HepG2 (cell line): Measurements from ENCODE around the gene UBP1. TPM values are rescaled to one million over a fixed set of nuclear protein-coding genes. Genes with fewer than 3 reads are reported as not detected.

Experiments used
- BATF2 ChIP-seq: sonication (generic); formaldehyde crosslinking; IDR thresholded peaks from 2 replicates; pipeline ENCODE4 v1.8.0; 2022; ENCODE audit warnings: mild to moderate bottlenecking, missing genetic modification reagents, moderate library complexity
- BORCS8-MEF2B ChIP-seq: sonication (generic); formaldehyde crosslinking; IDR thresholded peaks from 2 replicates; pipeline ENCODE4 v1.8.0; 2022; ENCODE audit warnings: mild to moderate bottlenecking, missing genetic modification reagents
- HNF4G ChIP-seq, 2 experiments: sonication (generic) in 1 of 2; formaldehyde crosslinking in 1 of 2; IDR thresholded peaks; 2 replicates each; pipeline versions ENCODE4 v1.4.0 to v1.6.1; 2011 to 2020; ENCODE audit warnings: borderline replicate concordance in 2 of 2, low read depth in 2 of 2, mild to moderate bottlenecking in 2 of 2, low read length in 1 of 2, missing genetic modification reagents in 1 of 2, moderate library complexity in 1 of 2
- IRX3 ChIP-seq: sonication (generic); formaldehyde crosslinking; IDR thresholded peaks from 2 replicates; pipeline ENCODE4 v1.8.1; 2023; ENCODE audit warnings: mild to moderate bottlenecking, low read depth, missing genetic modification reagents, borderline replicate concordance
- KDM5B ChIP-seq: sonication (generic); formaldehyde crosslinking; IDR thresholded peaks from 2 replicates; pipeline ENCODE4 v1.4.0; 2020; ENCODE audit warnings: missing genetic modification reagents, mild to moderate bottlenecking, borderline replicate concordance
- MIER2 ChIP-seq: IDR thresholded peaks from 2 replicates; pipeline ENCODE4 v1.6.1; 2016; ENCODE audit warnings: missing biosample characterization, missing genetic modification reagents
- MLX ChIP-seq: IDR thresholded peaks from 2 replicates; pipeline ENCODE4 v1.6.1; 2016
- NCOR1 ChIP-seq: fragments of 200-600 bp; sonication (generic); IDR thresholded peaks from 2 replicates; pipeline ENCODE4 v1.7.0; 2017; ENCODE audit warnings: antibody characterized with exemption, low read length, borderline replicate concordance
- NFKB2 ChIP-seq: sonication (generic); formaldehyde crosslinking; IDR thresholded peaks from 2 replicates; pipeline ENCODE4 v1.4.0; 2020; ENCODE audit warnings: missing genetic modification reagents, borderline replicate concordance
- PATZ1 ChIP-seq: sonication (generic); formaldehyde crosslinking; IDR thresholded peaks from 2 replicates; pipeline ENCODE4 v1.4.0; 2020; ENCODE audit warnings: missing genetic modification reagents
- SMARCC2 ChIP-seq: fragments of 450-650 bp; IDR thresholded peaks from 2 replicates; pipeline ENCODE4 v1.6.1; 2017; ENCODE audit warnings: antibody characterized with exemption, mild to moderate bottlenecking
- SMARCE1 ChIP-seq: fragments of 450-650 bp; IDR thresholded peaks from 2 replicates; pipeline ENCODE4 v1.6.1; 2017; ENCODE audit warnings: borderline replicate concordance
- ZC3H4 ChIP-seq: sonication (generic); formaldehyde crosslinking; IDR thresholded peaks from 2 replicates; pipeline ENCODE4 v1.4.0; 2020; ENCODE audit warnings: missing genetic modification reagents, borderline replicate concordance
- ZNF101 ChIP-seq: sonication (generic); formaldehyde crosslinking; IDR thresholded peaks from 2 replicates; pipeline ENCODE4 v1.4.0; 2020; ENCODE audit warnings: mild to moderate bottlenecking, low read depth, missing genetic modification reagents, borderline replicate concordance
- ZNF431 ChIP-seq: sonication (generic); formaldehyde crosslinking; IDR thresholded peaks from 2 replicates; pipeline ENCODE4 v1.9.0; 2022; ENCODE audit warnings: missing genetic modification reagents, low read depth, mild to moderate bottlenecking, borderline replicate concordance
- ZNF446 ChIP-seq: sonication (generic); formaldehyde crosslinking; IDR thresholded peaks from 2 replicates; pipeline ENCODE4 v1.5.0; 2020; ENCODE audit warnings: mild to moderate bottlenecking, missing genetic modification reagents
- ZNF530 ChIP-seq: sonication (generic); formaldehyde crosslinking; IDR thresholded peaks from 2 replicates; pipeline ENCODE4 v1.5.0; 2020; ENCODE audit warnings: low read depth, mild to moderate bottlenecking, missing genetic modification reagents
- ZNF576 ChIP-seq: sonication (generic); formaldehyde crosslinking; IDR thresholded peaks from 2 replicates; pipeline ENCODE4 v1.4.0; 2020; ENCODE audit warnings: mild to moderate bottlenecking, missing genetic modification reagents
- ZNF724P ChIP-seq: sonication (generic); formaldehyde crosslinking; IDR thresholded peaks from 2 replicates; pipeline ENCODE4 v1.8.0; 2022; ENCODE audit warnings: missing genetic modification reagents, borderline replicate concordance
- ZNF850 ChIP-seq: sonication (generic); formaldehyde crosslinking; conservative IDR thresholded peaks from 2 replicates; pipeline ENCODE4 v1.9.0; 2021; ENCODE audit warnings: mild to moderate bottlenecking, missing genetic modification reagents
- ZXDC ChIP-seq: sonication (generic); formaldehyde crosslinking; IDR thresholded peaks from 2 replicates; pipeline ENCODE4 v1.5.0; 2020; ENCODE audit warnings: mild to moderate bottlenecking, missing genetic modification reagents
- ZZZ3 ChIP-seq: sonication (generic); formaldehyde crosslinking; IDR thresholded peaks from 2 replicates; pipeline ENCODE4 v1.4.0; 2020; ENCODE audit warnings: missing genetic modification reagents, mild to moderate bottlenecking, borderline replicate concordance
- polyA plus RNA-seq, 8 experiments: library from polyadenylated mRNA; depleted of rRNA in 3 of 8; stranded (reverse) in 7 of 8; unstranded in 1 of 8; fragments of >200 nt; fragmentation: Illumina TruSeq in 4 of 8; extraction: Trizol in 4 of 8; gene quantifications; 2 replicates each; pipeline versions ENCODE4 v1.2.1 to v1.2.3, GENCODE V29; 2011 to 2016; ENCODE audit warnings: low read depth in 4 of 8, missing spikeins in 1 of 8, mixed read lengths in 1 of 8; ENCODE audit not compliant: insufficient read depth in 1 of 8
- total RNA-seq, 5 experiments: library from RNA; depleted of rRNA; stranded (reverse); fragments of >200 nt; fragmentation: Illumina TruSeq; extraction: Trizol; gene quantifications; 2 replicates each; pipeline ENCODE4 v1.2.3, GENCODE V29; 2016; ENCODE audit warnings: low read depth in 1 of 5

The UBP1 gene
- total and polyA plus RNA-seq, 2 of the 13 experiments (the other 11 are each of a cell fraction or from before 2014, with no cell fraction given) = 48.3 to 79.9 TPM

- TF ChIP-seq PATZ1 = peak; percentile 64; the same call in 1 of the 2 replicates
- TF ChIP-seq MLX (CRISPR knock-in tag) = no peak
- no peak for TF ChIP-seq NFKB2 (CRISPR knock-in tag)
- no peak for TF ChIP-seq ZNF724P
- TF ChIP-seq ZNF101 (CRISPR knock-in tag) = no peak
- no peak for TF ChIP-seq ZNF850 (CRISPR knock-in tag)
- no peak for TF ChIP-seq SMARCC2
- no peak for TF ChIP-seq ZNF446 (CRISPR knock-in tag)
- TF ChIP-seq BATF2 (CRISPR knock-in tag) = 0 out of 2 replicates have a peak, but pooled peaks have one; percentile 63
- TF ChIP-seq IRX3 (CRISPR knock-in tag) = no peak
- no peak for TF ChIP-seq MIER2 (CRISPR knock-in tag)
- TF ChIP-seq HNF4G (IDR thresholded peaks at IDR 0.05; ENCODE audit: borderline replicate concordance, low read depth, low read length) = no peak
- TF ChIP-seq HNF4G (CRISPR knock-in tag; IDR thresholded peaks at IDR 0.05; ENCODE audit: borderline replicate concordance, low read depth) = no peak
- no peak for TF ChIP-seq ZC3H4 (CRISPR knock-in tag)
- TF ChIP-seq ZNF530 (CRISPR knock-in tag) = no peak
- TF ChIP-seq ZNF576 (CRISPR knock-in tag) = no peak
- TF ChIP-seq NCOR1 = peak; percentile 9; the same call in 1 of the 2 replicates
- no peak for TF ChIP-seq SMARCE1
- TF ChIP-seq ZXDC (CRISPR knock-in tag) = no peak
- TF ChIP-seq ZNF431 (CRISPR knock-in tag) = peak; percentile 72
- TF ChIP-seq KDM5B = no peak
- TF ChIP-seq BORCS8-MEF2B (CRISPR knock-in tag) = 0 out of 2 replicates have a peak, but pooled peaks have one; percentile 24
- 0 out of 2 replicates have a peak, but pooled peaks have one; percentile 60 for TF ChIP-seq ZZZ3 (CRISPR knock-in tag)
Observed at GRCh38 chr3:33440328-33441224, at the start of gene UBP1 (continued).
